OCI-LY7 (cell line): ENCODE data around the gene TTLL1.

Experiments
- CTCF ChIP-seq: fragments of 200-600 bp; sonication (generic); conservative IDR thresholded peaks from 2 replicates; pipeline ENCODE4 v1.5.1; 2014; ENCODE audit warnings: mild to moderate bottlenecking, antibody characterized with exemption, low read length, moderate library complexity, mixed read lengths
- EZH2phosphoT487 ChIP-seq: fragments of 200-600 bp; sonication (generic); IDR thresholded peaks from 2 replicates; pipeline ENCODE4 v1.6.1; 2018; ENCODE audit warnings: low read depth, borderline replicate concordance, mild to moderate bottlenecking, mixed run types, antibody characterized with exemption, low read length, moderate library complexity, mixed read lengths

- TF ChIP-seq CTCF (no peak), EZH2phosphoT487 (no peak)
Observed at GRCh38 chr22:43066844-43067385, 22.3 kb downstream of the TTLL1 start.
